HTR-8/SVneo (cell line): Measurements from ENCODE around the gene EHBP1L1.

Experiments
- DNase-seq: peaks from one replicate; pipeline ENCODE4 v3.0.0; 2011; ENCODE audit warnings: low spot score, mixed read lengths; ENCODE audit not compliant: insufficient read length
- FAIRE-seq: peaks from 2 replicates; lab custom pipeline; 2011; peaks lifted over from hg19 to GRCh38; lab: Jason Lieb, UNC

Gene EHBP1L1

GRCh38 chr11:65576232-65576866, 496 bp downstream of the EHBP1L1 start:
- DNase-seq (no peak), FAIRE-seq (no peak)

DNA sequence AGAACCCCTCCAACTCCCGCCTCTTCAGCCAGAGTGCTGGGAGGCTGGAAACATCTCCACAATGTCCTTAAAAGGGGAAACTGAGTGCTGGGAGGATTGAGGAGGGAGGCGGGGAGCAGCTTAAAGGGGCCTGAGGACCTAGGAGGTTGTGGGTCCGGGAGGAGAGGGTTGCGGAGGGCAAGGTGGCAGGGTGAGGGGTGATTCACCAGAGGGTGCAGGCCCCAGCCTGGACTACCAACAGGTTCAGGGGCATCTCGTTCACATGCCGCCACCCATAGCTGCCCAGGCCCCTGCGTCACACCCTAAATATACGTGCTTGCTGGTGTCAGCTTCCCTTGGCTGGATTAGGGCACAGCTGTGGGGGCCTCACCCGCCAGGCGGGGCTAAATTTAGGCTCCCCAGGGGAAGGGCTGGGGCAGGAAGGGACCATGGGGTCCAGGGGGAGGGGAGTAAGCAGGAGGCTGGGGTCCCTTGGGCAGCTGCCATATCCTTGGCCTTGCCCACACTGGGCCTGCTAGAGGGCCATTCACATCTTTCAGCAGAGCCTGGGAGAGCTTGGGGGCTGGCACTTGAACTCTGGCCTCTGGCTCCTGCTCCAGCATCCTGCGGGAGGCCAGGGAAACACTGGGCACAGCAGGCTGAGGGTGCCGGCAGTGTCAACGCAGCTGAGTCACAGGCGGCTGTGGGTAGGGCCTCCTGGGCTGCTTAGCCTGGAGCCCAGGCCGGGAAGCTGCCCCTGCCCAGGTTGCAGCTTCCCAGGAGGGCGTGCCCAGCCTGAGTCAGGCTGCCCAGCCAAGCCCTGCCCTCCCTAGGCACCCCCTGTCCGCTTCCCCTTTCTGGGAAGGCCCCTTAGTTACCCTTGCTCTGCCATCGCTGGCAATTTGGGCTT, 1.3 kb downstream of the EHBP1L1 start:
- peak; percentile 86 for DNase-seq
- peak; percentile 96 for FAIRE-seq

GRCh38 chr11:65577756-65578109, 1.9 kb downstream of the EHBP1L1 start:
- peak; percentile 83 for FAIRE-seq
- DNase-seq, result no peak

DNA sequence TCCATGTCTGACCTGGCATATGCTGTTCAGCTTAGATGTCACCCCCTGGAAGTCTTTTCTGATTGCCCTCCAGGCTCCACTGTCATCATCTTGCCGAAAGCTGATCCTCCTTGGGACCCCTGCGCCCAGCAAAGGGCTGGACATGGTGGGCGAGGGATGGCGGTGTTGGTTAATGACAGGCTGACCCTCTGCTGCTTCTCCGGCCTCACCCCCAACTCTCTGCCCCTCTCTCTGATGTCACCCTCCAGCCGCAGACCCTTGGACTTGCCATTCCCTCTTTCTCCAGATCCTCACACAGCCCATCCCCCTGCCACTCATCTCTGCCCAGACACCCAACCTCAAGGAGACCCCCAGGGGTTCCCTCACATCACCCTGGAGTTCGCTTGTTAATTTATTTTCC, 2.3 kb downstream of the EHBP1L1 start:
- FAIRE-seq (no peak), DNase-seq (no peak)

DNA sequence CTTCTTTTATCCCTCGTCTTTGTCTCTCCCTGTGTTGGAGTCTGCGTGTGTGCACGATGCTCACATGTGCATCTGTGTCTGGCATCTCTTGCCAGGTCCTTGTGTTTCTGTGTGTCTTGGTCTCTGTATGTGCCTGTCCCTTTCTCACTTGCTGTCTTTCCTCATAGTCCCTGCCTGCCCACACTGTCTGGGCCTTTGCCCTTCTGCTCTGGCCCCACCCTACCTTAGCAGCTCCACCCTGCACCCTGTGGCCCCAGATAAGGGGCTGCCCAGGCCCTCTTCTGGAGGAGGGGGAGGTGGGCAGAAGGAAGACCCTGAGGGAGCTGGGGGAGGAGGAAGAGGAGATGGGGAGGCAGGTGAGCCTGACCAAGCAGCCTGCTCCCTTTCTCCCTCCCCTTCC, 2.8 kb downstream of the EHBP1L1 start:
- FAIRE-seq (no peak), DNase-seq (no peak)

GRCh38 chr11:65579291-65579690, 3.4 kb downstream of the EHBP1L1 start:
- no peak for FAIRE-seq
- no peak for DNase-seq

GRCh38 chr11:65580031-65580692, 4.3 kb downstream of the EHBP1L1 start:
- no peak for DNase-seq

DNA sequence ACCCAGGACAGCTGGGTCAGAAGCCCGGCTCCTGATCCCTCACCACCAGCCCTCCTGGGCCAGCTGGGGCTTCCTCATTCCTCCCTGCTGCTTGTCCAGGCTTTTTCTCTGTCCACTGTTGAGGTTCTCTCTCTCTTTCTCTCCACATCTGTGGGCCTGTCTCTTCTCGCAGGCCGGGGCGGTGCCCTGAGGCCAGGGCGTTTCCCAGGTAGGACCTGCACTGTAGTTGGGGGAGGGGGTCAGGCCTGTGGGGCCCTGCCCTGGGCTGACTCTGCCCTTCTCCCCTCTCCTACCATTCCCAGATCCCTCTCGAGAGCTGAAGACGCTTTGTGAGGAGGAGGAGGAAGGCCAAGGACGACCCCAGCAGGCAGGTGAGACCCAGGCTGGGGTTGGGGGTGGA, 4.9 kb downstream of the EHBP1L1 start:
- DNase-seq (no peak), FAIRE-seq (no peak)

More at GRCh38 chr11:65580031-65580692, 4.3 kb downstream of the EHBP1L1 start:
- no peak for FAIRE-seq

DNA sequence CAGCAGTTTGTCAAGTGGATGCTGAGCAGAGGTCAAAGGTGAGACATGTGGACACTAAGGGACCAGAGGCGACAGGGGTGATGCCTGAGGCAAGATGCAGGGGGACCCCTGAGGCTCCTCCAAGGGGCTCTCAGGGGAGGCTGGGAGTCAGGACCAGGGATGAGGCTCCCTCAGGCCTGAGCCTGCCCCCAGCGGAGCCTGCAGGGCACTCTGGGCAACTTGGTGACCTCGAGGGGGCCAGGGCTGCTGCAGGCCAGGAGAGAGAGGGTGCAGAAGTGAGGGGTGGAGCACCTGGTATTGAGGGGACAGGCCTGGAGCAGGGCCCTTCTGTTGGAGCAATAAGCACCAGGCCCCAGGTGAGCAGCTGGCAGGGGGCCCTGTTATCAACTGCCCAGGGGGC, 6.1 kb downstream of the EHBP1L1 start:
- DNase-seq (no peak), FAIRE-seq (no peak)

DNA sequence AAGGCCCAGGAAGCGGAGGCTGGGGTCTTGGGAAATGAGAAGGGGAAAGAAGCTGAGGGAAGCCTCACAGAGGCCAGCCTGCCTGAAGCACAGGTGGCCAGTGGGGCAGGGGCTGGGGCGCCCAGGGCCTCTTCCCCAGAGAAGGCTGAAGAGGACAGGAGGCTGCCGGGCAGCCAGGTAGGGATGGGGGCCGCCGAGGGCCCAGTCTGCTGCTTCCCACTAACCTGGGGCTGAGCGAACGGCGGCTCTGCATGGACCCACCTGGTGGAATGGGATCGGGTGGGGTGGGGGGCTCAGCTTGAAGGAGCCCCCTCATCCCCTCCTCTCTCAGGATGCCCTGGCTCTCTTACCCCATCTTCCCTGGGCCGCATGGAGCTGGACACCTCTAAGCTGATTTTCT, 7.7 kb downstream of the EHBP1L1 start:
- DNase-seq (no peak), FAIRE-seq (no peak)

GRCh38 chr11:65584106-65584505, 8.3 kb downstream of the EHBP1L1 start:
- FAIRE-seq (peak; percentile 64), DNase-seq (no peak)

- DNase-seq, result no peak
- FAIRE-seq, result no peak
These were observed 8.9 kb downstream of the EHBP1L1 start for GRCh38 chr11:65584723-65585171.

DNA sequence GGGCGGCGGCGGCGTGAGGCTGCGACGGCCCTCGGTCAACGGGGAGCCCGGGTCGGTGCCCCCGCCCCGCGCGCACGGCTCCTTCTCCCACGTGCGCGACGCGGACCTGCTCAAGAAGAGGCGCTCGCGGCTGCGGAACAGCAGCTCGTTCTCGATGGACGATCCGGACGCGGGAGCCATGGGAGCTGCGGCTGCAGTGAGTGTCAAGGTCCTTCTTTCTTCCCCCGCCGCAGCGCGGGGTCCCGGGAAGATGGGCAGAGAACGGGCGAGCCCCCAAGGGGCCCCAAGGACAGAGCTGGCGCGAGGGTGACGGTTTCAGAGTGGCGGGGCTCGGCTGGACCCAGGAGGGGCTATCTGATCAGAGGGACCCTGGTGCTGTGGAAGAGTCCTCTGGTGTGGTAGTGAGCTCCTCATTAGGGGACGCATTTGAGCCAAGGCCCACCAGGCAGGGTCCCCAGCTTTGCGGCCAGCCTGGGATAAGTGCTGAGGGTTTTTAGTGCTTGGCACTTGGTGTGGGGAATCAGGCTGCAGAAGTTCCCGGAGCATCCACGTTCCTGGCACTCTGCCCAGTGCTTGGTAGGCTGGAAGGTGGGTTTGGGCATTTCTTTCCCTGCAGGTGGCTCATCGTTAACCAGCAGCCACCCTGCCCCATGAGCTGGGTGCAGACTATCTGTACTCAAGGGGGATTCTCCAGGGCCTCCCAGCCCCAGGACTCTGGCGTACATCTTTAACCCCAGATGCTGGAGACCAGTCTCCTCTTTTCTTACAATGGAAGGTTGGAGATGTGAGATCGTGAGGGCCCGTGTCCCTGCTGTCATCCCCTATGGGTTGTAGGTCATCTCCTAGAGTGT, 9.8 kb downstream of the EHBP1L1 start:
- DNase-seq, result no peak
- no peak for FAIRE-seq

DNA sequence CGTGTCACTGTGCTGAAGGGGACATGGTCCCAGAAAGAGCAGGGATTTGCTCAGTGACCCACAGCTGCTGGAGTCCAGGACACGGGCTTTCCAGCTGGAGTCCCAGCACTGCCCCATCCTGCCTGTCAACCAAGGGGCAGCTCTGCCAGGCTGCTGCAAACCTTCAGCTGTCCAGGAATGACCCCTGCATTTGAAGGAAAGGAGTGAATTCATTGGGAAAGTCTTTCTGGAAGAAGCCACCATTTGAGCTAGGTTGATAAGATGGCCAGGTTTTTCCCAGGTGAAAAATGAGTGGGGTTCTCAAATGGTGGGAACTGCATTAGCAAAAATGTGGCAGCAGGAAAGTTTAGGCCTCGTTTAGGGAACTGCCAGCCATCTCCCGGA, 10.4 kb downstream of the EHBP1L1 start:
- FAIRE-seq (no peak), DNase-seq (no peak)

GRCh38 chr11:65586676-65587075, 10.8 kb downstream of the EHBP1L1 start:
- DNase-seq (no peak), FAIRE-seq (no peak)

GRCh38 chr11:65588199-65589054, 12.6 kb downstream of the EHBP1L1 start:
- peak; percentile 73 for FAIRE-seq
- peak; percentile 75 for DNase-seq

DNA sequence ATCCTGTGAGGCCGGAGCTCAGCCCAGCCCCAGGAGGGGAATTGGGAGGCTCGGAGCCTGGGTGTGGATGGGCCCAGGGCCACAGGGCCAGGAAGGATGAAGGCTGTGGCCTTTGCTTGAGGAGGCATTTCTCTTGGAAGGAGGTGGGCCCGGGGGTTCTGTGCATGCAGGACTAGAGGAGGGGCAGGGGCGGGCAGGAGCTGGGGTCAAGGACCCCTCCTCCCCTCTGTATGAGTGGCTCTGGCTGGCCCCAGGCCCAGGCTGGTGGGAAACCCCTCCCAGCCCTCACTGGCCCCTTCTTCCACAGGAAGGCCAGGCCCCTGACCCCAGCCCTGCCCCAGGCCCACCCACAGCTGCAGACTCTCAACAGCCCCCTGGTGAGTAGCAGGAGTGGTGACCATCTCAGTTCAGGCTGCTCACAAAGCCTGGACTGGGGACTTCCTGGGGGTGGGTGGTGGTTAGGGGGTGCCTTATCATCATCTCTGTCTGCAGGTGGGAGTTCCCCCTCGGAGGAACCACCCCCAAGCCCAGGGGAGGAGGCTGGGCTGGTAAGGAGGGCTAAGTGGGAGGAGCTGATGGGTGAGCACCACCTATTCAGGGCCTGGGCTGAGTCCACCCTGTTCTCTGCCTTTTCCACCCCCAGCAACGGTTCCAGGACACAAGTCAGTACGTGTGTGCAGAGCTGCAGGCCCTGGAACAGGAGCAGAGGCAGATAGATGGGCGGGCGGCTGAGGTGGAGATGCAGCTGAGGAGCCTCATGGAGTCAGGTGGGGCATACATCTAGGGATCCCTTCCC, 13.8 kb downstream of the EHBP1L1 start:
- FAIRE-seq, result no peak
- DNase-seq, result no peak

- FAIRE-seq, result no peak
These were observed 14.4 kb downstream of the EHBP1L1 start for GRCh38 chr11:65590240-65590738.

More at GRCh38 chr11:65590240-65590738, 14.4 kb downstream of the EHBP1L1 start:
- no peak for DNase-seq
